Measurements from ENCODE around the gene TSHZ3. TPM values are rescaled to one million over a fixed set of nuclear protein-coding genes. Genes with fewer than 3 reads are reported as not detected.
A peak's percentile ranks its signal among the peaks of the same experiment; 100 is the strongest.

The TSHZ3 gene, protein sequence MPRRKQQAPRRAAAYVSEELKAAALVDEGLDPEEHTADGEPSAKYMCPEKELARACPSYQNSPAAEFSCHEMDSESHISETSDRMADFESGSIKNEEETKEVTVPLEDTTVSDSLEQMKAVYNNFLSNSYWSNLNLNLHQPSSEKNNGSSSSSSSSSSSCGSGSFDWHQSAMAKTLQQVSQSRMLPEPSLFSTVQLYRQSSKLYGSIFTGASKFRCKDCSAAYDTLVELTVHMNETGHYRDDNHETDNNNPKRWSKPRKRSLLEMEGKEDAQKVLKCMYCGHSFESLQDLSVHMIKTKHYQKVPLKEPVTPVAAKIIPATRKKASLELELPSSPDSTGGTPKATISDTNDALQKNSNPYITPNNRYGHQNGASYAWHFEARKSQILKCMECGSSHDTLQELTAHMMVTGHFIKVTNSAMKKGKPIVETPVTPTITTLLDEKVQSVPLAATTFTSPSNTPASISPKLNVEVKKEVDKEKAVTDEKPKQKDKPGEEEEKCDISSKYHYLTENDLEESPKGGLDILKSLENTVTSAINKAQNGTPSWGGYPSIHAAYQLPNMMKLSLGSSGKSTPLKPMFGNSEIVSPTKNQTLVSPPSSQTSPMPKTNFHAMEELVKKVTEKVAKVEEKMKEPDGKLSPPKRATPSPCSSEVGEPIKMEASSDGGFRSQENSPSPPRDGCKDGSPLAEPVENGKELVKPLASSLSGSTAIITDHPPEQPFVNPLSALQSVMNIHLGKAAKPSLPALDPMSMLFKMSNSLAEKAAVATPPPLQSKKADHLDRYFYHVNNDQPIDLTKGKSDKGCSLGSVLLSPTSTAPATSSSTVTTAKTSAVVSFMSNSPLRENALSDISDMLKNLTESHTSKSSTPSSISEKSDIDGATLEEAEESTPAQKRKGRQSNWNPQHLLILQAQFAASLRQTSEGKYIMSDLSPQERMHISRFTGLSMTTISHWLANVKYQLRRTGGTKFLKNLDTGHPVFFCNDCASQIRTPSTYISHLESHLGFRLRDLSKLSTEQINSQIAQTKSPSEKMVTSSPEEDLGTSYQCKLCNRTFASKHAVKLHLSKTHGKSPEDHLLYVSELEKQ
- 9.4 TPM for total RNA-seq (ENCODE audit: insufficient read depth, low replicate concordance)

DNA sequence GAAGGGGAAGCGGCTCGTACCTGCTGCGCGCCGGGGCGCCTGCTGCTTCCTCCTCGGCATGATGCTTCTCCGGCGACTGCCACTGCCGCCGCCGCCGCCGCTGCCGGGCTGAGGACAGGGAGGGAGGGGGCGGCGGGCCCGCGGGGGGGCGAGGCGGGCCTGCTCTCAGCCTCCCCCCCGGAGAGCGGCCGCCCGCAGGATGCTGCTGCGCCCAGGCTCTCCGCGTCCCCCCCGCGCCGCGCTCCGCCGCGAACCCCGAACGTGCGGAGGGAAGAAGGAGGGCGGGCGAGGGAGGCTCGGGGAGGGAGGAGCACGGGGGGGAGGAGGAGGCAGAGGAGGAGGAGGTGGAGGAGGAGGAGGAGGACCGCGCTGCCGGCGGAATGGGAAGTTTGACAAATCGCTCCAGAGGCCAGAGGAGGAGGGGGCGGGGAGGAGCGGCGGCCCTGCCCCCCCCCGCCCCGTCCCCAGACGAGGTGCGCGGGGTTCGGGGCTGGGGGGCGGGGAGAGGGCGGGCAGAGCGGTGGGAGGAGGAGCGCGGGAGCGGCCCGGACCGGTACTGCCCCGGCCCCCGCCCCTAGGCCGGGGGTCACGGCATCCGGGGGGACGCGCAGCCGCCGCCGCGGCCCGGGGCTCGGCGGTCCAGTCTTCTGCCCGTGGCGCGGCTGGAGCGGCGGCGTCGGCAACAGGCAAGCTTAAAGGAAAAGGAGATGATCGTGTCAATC is at the start of gene TSHZ3:
TSS of gene TSHZ3 (minus strand) at position 277 of the 722 bp plus-strand sequence. CDS start at position 60, 217 bp downstream.
- peak; percentile 92 for DNase-seq (ENCODE audit: low spot score)

DNA sequence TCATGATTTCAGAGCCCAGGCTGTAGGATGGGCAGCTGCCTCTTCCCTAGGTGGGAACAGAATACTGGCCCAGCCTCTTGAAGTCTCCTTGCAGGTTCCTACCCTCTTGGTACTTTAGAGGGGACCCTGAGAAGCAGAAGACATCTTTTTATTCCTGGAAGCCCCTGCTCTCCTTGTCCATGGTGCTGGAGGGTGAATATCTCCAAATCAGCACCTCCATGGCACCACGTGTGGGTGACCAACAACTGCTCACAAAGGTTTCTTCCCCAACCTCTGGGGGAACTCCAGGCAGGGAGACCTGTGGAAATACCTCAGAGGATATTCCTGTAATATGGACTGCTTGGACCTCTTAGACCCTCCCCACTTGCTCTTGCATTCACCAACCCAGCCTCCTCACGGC is 48.1 kb upstream of the TSHZ3 start:
- DNase-seq (ENCODE audit: low spot score), result no peak

DNA sequence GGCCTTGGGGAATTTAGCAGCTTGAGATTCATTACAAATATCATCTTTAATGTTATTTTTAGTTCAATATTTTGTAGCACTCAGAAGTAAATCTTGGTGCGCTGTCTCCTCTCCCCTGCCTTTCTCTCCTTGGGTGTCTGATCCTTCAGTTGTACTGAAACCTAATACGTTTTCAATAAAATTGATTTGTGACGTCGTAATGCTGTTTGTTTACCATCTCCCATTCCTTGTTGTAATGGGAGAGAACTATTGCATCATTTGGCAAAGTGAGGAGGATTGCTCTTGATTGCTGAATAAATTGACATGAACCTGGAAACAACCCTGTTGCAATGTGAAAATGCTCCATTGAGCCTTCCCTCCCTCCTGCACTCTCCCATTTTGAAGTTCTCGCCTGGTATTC is 43.2 kb upstream of the TSHZ3 start:
- no peak for DNase-seq (ENCODE audit: low spot score)

DNA sequence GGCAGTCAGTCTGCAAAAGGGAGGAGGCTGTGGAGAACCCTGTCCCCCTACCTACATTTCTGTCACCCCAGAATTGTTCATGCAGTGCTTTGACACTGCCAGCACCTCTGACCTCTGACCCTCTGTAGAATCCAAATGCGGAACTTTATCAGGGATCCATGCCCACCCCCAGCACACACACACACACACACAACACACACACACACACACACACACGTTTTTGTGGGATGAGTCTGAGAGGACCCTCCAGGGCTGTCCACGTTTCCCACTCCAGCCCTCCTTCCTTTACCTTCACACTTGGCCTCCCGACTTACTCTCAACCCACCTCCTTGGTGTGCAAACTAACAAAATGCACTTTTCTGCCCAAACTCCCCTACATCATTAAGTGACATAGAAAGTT is 42.3 kb upstream of the TSHZ3 start:
- no peak for DNase-seq (ENCODE audit: low spot score)

DNA sequence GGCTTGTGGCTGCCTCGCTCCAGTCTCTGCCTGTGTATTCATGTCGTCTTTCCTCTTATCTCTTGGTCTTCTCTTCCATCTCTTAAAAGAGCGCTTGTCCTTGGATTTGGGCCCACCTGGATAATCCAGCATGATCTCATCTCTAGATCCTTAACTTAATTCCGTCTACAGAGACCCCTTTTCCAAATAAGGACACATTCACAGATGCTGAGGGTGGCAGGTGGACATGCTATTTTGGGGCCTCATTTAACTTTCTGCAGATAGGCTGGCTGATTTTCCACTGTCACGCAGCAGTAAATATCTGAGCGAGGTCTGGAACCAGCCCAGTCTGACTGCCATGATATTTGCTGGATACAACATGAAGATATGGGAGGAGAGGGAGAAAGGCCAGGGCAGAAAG is 41.5 kb upstream of the TSHZ3 start:
- DNase-seq (ENCODE audit: low spot score), result no peak

DNA sequence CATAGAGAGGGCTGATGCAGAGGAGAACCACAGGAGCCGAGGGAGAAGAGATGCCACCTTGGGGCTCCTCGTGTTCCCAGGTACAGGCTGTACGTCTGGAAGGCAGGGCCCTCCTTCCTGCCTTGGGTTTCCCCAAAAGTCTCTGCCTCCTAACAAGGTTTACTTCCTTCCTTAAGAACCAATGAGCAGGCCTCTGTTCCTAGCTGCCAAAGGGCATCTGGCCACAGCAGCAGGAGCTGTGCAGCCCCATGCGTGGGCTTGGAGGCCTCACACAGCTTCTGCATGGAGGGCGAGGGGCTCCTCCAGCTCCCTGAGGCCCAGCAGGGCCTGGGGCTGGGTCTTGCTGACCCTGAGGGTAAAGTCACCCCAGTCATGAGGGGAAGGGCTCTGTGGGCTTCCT is 40.6 kb upstream of the TSHZ3 start:
- DNase-seq (ENCODE audit: low spot score), result no peak

DNA sequence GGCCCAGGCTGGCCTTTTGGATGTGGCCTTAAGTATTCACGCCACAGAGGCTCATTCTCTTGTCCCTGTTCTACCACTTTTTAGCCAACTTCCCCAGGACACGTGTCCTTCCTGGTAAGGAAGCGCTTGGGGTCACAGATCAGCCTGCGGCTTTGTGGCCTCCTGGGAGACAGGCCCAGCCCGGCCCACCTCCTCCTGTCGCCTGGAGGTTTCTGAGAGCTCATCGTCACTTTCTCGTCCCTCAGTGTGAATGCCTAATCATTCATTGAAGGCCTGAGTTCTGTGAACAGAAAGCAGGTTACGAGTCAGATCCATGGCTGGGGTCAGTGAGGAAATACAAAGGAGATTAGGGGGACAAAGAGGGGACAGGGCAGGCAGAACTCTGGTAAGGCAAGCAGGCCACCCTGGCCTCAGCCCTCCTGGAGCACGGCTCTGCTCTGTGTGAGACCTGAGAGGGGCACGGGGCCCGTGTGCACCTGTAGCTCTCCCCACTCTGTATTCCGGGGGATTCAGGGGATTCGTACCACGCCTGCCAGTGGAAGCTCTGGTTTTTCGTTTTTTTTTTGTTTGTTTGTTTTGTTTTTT is 38.6 kb upstream of the TSHZ3 start:
- DNase-seq (ENCODE audit: low spot score), result no peak

DNA sequence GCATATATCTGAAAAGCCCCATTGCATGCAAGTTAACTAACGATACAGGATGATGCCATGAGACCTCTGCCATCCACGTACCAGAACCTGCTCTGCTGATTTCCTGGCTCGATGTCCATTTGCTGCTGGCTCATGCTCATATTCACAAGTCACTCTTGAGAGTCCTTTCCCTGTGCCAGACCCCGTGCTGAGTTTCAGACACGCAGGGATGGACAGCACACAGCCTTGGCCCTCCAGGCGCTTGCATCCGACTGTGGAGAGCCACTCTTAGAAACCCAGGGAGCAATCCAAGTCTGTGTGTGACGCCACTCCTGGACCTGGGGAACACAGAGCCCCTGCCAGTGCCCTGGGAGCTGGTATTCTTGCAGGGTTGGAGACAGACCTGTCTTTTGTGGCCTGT is 37.6 kb upstream of the TSHZ3 start:
- no peak for DNase-seq (ENCODE audit: low spot score)

DNA sequence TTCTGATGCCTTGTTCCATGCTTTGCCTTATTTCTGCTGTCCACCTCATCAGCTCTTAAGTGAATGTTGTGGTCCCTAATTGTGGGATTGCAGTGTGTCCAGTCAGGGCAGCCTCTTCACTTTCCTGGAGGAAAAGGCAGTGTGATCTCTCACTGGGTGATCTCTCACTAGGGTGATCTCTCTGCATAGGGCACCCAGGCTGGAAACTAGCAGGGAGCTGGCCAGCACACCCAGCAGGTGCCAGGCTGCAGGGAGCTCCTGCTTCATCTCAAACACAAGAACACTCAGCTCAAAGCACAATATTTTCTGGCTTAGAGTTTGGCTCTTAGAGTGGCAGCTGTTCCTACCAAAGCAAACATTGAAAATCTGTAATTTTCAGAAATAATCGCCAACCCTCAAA is 36.5 kb upstream of the TSHZ3 start:
- DNase-seq (ENCODE audit: low spot score), result no peak

DNA sequence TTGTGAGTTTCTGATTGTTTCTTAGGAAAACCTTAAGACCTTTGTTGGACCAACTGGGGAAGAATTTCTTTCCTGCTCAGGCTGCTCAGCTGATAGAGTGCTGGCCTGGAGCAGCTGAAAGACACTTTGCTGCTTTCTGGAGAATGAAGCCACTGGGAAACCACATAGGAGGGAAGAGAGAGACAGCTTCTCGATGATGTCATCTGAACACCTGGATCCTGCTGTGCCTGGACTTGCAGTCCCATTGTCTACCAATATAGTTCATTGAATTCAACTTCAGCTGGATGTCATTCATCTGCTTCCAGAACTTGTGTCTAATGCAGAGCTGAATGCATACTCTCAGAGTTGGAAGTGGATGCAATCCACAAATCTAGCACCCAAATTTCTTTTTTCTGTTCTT is 34.3 kb upstream of the TSHZ3 start:
- no peak for DNase-seq (ENCODE audit: low spot score)

DNA sequence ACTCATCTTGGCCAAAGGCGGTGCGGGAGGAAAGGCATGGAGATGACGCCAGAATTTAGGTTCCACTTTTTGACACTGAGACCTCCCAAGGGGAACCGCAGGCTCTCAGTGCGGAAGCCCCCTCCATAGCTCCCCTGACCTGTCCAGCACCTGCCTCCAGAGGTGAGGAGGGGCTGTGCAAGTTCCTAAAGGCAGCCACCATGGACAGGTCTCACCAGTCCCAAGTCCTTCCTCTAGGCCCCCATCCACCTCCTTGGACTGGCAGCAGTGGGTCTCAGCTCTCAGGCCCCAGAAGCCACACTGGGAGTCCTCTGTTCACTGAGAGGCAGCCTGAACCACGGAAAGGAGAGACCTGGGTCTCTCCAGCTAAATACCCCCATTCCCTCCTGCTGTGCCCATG is 31.6 kb upstream of the TSHZ3 start:
- DNase-seq (ENCODE audit: low spot score), result no peak

DNA sequence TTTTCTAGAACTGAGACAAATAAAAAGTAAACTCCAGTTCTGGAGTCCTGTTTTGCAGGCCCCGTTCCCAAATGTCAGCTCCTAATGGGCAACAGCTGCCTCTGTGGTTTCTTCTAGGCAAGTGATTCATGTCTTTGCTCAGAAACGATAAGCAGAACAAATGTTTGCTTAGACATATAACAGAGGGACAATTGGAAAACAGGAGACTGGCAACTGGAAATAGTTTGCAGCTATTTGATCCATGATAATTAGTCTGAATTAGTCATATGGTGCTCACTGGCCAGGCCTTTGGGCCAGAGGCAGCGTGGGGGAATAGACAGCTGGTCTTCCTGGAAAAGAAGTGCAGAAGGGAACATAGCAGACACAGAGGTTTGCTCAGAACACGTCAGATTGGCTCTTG is 29.2 kb upstream of the TSHZ3 start:
- DNase-seq (ENCODE audit: low spot score), result peak; percentile 73

DNA sequence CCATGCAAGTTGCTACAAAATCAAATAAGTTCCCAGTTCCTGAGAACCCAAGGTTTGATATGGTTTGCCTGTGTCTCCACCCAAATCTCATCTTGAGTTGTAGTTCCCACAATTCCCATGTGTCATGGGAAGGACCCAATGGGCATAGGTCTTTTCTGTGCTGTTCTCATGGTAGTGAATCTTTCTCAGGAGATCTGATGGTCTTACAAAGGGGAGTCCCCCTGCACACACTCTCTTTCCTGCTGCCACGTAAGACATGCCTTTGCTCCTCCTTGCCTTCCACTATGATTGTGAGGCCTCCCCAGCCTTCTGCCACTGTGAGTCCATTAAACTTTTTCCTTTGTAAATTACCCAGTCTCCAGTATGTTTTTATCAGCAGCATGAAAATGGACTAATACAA is 28.5 kb upstream of the TSHZ3 start:
- no peak for DNase-seq (ENCODE audit: low spot score)

DNA sequence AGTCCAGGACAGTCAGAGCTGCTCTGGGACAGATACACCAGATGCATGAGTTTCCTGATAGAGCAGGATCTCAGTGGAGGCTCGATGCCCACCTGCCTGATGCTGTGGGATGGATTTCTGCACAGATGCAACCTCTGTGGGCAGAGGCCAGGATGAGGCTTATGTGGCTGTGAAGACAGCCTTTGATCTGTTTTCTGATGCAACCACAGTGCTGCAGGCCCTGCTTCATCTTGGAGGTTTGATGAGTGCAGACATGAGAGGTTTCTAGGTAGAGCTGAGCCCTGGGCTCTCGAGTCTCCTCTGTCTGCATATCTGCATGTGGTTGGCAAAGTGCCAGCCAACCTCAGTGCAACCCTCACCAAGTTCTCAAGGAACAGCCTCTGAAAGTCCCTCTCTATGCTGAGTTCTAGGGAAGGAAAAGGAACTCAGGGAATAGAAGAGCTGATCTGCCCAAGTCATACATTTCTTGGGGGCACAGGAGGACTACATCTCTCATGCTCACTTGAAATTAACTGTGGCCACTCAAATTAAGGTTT is 23.1 kb upstream of the TSHZ3 start:
- DNase-seq (ENCODE audit: low spot score), result no peak

DNA sequence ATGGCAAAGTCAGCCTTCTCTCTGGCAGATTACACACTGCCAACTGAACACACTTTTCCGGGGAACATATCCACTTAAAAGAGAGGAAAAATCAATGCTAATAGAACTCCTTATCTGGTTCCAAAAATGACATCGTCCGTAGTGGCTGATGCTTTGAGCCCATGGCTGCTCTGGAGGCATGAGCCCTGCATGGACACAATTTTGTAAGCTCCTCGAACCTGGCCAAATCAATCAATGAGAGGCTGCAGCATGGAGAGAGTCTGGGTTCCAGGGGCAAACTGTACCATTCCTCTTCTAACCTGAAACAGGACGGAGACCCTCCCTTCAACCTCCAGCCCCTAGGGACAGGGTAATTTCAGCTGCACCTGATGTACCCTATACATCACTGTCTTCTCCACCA is 21.0 kb upstream of the TSHZ3 start:
- DNase-seq (ENCODE audit: low spot score), result no peak

DNA sequence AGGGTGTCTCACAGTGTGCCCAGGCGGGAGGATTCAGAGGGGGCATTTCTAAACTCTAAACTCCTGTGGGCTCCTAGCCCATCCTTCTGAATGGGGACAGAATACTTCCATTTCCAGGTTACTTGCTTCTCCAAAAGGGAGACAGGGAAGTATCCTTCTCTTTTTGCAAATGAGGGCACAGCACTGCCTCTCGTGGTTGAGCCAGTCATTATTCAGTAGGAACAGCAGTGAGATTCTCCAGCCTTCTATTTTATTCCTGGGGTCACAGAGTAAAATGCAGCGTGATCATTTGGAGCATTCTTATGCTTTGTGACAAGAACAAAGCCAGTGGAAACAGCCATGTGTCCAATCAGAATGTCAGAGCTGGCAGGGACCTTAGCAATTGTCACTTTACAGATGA is 15.7 kb upstream of the TSHZ3 start:
- DNase-seq (ENCODE audit: low spot score), result no peak

DNA sequence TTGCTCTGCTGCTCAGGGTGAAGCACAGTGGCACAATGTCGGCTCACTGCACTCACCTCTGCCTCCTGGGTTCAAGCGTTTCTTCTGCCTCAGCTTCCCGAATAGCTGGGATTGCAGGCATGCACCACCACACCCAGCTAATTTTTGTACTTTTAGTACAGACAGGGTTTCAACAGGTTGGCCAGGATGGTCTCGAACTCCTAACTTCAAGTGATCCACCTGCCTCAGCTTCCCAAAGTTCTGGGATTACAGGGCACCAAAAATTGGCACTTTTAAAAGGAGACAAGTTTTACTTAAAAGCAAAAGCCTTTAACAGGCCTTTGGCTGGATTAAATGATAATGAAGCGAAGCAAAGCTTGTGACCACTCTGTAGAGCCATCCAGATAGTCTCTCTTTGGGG is 12.5 kb upstream of the TSHZ3 start:
- no peak for DNase-seq (ENCODE audit: low spot score)

DNA sequence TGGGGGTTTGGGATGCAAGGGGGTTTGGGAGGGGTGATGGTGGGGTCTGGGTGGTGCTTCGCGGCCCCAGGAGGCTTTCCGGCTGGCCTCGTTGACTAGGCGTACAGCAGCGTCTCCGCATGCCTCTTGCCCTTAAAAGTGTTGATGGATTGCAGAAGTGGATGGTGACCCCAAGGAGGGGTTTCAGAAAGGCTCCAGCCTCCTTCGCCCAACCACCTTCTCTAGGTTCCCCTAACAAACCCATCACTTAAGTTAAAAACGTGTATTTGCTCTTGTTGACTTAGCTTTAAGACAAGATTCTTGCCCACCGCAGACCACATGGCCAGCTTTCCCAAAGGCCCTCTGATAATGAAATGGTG is 8.1 kb upstream of the TSHZ3 start:
- no peak for DNase-seq (ENCODE audit: low spot score)

DNA sequence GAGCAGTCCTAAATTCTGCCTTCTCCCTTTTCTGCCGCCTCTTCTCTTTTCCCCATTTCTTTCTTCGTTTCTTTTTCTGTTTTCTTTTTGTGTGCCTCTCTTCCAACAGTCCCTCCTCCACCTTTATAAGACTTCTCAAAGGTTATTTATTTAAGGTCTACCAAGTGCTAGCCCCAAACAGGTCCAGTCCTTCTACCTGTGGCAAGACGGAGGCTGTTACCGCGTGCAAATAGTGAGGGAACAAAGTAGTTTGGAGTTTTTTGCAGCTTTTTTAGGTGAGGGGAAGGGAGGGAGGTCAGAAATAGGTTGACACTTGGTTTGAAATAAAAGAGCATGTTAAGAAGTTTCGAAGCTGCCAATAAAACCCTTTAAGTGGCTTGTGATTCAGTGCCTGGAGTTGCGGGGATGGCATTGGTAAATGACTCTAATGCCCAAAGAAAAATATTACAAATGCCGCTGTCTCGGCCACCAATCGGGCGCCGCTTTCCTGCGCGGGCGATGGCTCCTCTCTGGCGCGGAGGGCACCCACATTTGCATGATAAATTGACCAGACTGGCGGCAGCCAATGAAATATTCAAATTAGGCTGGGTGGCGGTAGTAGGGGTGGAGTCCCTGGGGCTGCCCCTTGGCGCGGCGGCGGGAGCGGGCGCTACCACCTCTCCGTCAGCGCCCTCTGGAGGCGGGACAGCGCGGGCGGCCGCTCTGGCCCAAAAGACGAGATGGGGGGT is 7.5 kb upstream of the TSHZ3 start:
- no peak for DNase-seq (ENCODE audit: low spot score)

DNA sequence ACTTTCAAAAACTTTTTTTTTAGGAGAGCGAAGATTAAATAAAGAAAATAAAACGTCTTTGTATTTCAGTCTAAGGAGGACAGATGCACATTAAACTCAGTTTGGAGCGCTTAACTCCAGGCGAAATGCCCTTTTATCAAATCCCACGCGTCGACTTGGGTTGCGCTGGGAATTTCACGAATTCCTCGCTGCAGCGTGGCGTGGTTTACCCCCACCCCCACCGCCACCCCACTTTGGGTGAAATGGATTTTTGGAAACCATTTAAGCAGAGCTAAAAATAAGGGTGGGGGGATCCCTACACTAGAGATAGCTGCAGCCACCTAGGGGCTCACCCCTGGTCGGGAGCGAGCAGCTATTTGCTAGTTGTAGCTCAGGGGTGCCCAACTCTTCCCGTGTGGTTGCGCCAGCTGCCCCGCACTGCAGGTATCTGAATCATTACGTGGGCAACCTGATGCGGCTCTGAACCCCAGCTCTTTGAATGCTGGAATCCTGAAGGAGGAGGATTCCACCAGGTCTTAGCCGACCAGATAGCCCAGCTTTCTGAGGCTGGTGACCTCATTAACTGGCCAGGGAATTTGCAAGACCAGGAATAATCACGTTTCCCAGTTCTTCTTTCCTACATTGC is 6.5 kb upstream of the TSHZ3 start:
- DNase-seq (ENCODE audit: low spot score), result no peak

Measured in umbilical cord (tissue), 2 donors.